Esophagus muscularis mucosa (tissue), 3 donors: Measurements from ENCODE around the gene ZBTB11.

ENCODE experiments used
- CTCF ChIP-seq, 3 experiments: fragments of 200-600 bp in 2 of 3; fragments of 450-650 bp in 1 of 3; sonication (generic) in 2 of 3; IDR thresholded peaks; one replicate each; pipeline ENCODE4 v1.5.1; 2017 to 2019; ENCODE audit warnings: antibody characterized with exemption in 3 of 3, mild to moderate bottlenecking in 2 of 3, moderate library complexity in 1 of 3
- POLR2A ChIP-seq: fragments of 450-650 bp; IDR thresholded peaks from one replicate; pipeline ENCODE4 v1.6.1; 2017; ENCODE audit warnings: antibody characterized with exemption, moderate library complexity, mild to moderate bottlenecking, low read depth
- POLR2AphosphoS5 ChIP-seq, 2 donors: sonication (generic); formaldehyde crosslinking; IDR thresholded peaks; one replicate each; pipeline ENCODE4 v1.6.1; 2017; ENCODE audit warnings: antibody characterized with exemption in 2 of 2

- TF ChIP-seq POLR2A (peak; percentile 5), POLR2AphosphoS5 (IDR thresholded peaks at IDR 0.05) (peak; percentile 74 to 86), CTCF (IDR thresholded peaks at IDR 0.05) (peak in 2 of 3 experiments; percentile 12 to 21)
Observed at GRCh38 chr3:101676216-101676764, 642 bp downstream of the ZBTB11 start.
